ENCODE measurements around the gene LRRC51. TPM values are rescaled to one million over a fixed set of nuclear protein-coding genes. Genes with fewer than 3 reads are reported as not detected.

Gene LRRC51
- total RNA-seq, 1 experiment from 2014 or later = 13.4 TPM

DNA sequence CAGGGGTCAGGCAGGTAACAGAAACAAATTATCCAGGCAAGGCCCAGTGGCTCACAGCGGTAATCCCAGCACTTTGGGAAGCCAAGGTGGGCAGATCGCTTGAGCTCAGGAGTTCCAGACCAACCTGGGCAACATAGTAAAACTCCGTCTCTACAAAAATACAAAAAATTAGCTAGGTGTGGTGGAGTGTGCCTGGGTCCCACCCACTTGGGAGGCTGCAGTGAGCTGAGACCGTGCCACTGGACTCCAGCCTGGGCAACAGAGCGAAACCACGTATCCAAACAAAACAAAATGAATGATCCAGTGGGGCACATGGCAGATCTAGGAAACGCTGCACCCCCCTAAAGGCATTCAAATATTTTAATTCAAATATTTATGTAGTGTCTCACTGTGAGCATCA, 10.2 kb upstream of the LRRC51 start:
- DNase-seq (ENCODE audit: low read depth, low spot score) = no peak
- no peaks in the 10 kb centered on the region for H3K27me3 ChIP-seq (ENCODE audit: control insufficient read depth, insufficient read depth, low read length)
- no TSS peak for BruUV-seq (replicated peaks)
- ATAC-seq = no peak
- ChIA-PET CTCF (no interaction called here), POLR2A (interaction anchor here (0.6 kb wide), 1 partner anchor 14 kb away, joined by 4 read pairs; no protein-coding TSS in a partner anchor)
- H3K9me3 ChIP-seq (ENCODE audit: control insufficient read depth, insufficient read depth, low read depth, low read length) = no peaks in the 10 kb centered on the region
- no peak overlapping the region for H3K4me3 ChIP-seq (ENCODE audit: low read depth in 2 of 2, low read length in 2 of 2)
- H3K4me1 ChIP-seq (ENCODE audit: control insufficient read depth, insufficient read depth, low read length) = peaks cover 22% of the 10 kb centered on the region
- in situ Hi-C loops (cut with HindIII; ENCODE audit: low pct_unique_long_range_greater_than_20kb, low sequenced_read_pairs) = no loop called here
- H3K36me3 ChIP-seq (ENCODE audit: control insufficient read depth, insufficient read depth, low read length) = no peaks in the 10 kb centered on the region
- TF ChIP-seq, protein P1, sequence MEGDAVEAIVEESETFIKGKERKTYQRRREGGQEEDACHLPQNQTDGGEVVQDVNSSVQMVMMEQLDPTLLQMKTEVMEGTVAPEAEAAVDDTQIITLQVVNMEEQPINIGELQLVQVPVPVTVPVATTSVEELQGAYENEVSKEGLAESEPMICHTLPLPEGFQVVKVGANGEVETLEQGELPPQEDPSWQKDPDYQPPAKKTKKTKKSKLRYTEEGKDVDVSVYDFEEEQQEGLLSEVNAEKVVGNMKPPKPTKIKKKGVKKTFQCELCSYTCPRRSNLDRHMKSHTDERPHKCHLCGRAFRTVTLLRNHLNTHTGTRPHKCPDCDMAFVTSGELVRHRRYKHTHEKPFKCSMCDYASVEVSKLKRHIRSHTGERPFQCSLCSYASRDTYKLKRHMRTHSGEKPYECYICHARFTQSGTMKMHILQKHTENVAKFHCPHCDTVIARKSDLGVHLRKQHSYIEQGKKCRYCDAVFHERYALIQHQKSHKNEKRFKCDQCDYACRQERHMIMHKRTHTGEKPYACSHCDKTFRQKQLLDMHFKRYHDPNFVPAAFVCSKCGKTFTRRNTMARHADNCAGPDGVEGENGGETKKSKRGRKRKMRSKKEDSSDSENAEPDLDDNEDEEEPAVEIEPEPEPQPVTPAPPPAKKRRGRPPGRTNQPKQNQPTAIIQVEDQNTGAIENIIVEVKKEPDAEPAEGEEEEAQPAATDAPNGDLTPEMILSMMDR (IDR thresholded peaks at IDR 0.05) = no peak
- no peak for TF ChIP-seq POLR2AphosphoS5 (IDR thresholded peaks at IDR 0.05; ENCODE audit: low read depth, low read length)
- TF ChIP-seq SIN3A (IDR thresholded peaks at IDR 0.05; ENCODE audit: borderline replicate concordance, insufficient read depth, low read depth, low read length) = no peak
- TF ChIP-seq, protein P2, sequence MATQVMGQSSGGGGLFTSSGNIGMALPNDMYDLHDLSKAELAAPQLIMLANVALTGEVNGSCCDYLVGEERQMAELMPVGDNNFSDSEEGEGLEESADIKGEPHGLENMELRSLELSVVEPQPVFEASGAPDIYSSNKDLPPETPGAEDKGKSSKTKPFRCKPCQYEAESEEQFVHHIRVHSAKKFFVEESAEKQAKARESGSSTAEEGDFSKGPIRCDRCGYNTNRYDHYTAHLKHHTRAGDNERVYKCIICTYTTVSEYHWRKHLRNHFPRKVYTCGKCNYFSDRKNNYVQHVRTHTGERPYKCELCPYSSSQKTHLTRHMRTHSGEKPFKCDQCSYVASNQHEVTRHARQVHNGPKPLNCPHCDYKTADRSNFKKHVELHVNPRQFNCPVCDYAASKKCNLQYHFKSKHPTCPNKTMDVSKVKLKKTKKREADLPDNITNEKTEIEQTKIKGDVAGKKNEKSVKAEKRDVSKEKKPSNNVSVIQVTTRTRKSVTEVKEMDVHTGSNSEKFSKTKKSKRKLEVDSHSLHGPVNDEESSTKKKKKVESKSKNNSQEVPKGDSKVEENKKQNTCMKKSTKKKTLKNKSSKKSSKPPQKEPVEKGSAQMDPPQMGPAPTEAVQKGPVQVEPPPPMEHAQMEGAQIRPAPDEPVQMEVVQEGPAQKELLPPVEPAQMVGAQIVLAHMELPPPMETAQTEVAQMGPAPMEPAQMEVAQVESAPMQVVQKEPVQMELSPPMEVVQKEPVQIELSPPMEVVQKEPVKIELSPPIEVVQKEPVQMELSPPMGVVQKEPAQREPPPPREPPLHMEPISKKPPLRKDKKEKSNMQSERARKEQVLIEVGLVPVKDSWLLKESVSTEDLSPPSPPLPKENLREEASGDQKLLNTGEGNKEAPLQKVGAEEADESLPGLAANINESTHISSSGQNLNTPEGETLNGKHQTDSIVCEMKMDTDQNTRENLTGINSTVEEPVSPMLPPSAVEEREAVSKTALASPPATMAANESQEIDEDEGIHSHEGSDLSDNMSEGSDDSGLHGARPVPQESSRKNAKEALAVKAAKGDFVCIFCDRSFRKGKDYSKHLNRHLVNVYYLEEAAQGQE (IDR thresholded peaks at IDR 0.05; ENCODE audit: insufficient read depth in 1 of 2, low read depth in 2 of 2, low read length in 1 of 2) = no peak
- no peak for TF ChIP-seq TCF7L2 (IDR thresholded peaks at IDR 0.05; ENCODE audit: low read depth, low read length)
- H3K27ac ChIP-seq (ENCODE audit: low read length) = peak overlapping the region; percentile 15; the same call in 1 of the 2 replicates
- intact Hi-C loops (cut with micrococcal nuclease; ENCODE audit: unreplicated experiment) = no loop called here

DNA sequence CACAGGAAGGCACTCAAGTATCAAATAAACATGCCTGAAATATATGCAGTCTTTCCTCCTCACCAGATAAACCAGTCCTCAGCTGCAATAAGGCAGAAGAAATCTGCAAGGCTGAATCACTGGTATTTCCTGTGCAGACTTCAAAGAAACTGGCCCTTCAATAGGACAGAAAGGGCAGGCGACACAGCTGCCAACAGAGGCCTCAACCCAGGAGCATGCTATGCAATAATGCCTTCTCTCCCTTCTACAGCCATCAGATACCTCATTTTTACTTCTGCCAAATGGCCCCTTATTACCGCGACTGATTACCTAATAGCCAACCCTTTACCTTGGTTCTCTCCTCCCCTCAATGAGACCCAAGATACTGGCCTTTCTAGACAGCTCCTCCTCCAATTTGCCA, 8.3 kb upstream of the LRRC51 start:
- no peaks in the 10 kb centered on the region for H3K27me3 ChIP-seq (ENCODE audit: control insufficient read depth, insufficient read depth, low read length)
- H3K4me3 ChIP-seq (ENCODE audit: low read depth in 2 of 2, low read length in 2 of 2) = no peak overlapping the region
- ChIA-PET POLR2A (interaction anchor here (0.6 kb wide), 2 partner anchors 11 to 47 kb away, joined by 7 to 8 read pairs; no protein-coding TSS in a partner anchor), CTCF (interaction anchor here (1.4 kb wide), 1 partner anchor 47 kb away, joined by 4 read pairs; no protein-coding TSS in a partner anchor)
- no peaks in the 10 kb centered on the region for H3K36me3 ChIP-seq (ENCODE audit: control insufficient read depth, insufficient read depth, low read length)
- H3K27ac ChIP-seq (ENCODE audit: low read length) = 0 out of 2 replicates have a peak overlapping the region, but pooled peaks have one; percentile 19
- no peaks in the 10 kb centered on the region for H3K9me3 ChIP-seq (ENCODE audit: control insufficient read depth, insufficient read depth, low read depth, low read length)
- DNase-seq (ENCODE audit: low read depth, low spot score) (peak; percentile 68), ATAC-seq (peak; percentile 79)
- in situ Hi-C loops (cut with HindIII; ENCODE audit: low pct_unique_long_range_greater_than_20kb, low sequenced_read_pairs) = no loop called here
- H3K4me1 ChIP-seq (ENCODE audit: control insufficient read depth, insufficient read depth, low read length) = peaks cover 23% of the 10 kb centered on the region
- BruUV-seq (replicated peaks) = no TSS peak
- intact Hi-C loops (cut with micrococcal nuclease; ENCODE audit: unreplicated experiment) = no loop called here
- peak; percentile 91 for TF ChIP-seq TCF7L2 (IDR thresholded peaks at IDR 0.05; ENCODE audit: low read depth, low read length)
- TF ChIP-seq, protein P2 (IDR thresholded peaks at IDR 0.05; ENCODE audit: insufficient read depth in 1 of 2, low read depth in 2 of 2, low read length in 1 of 2) = no peak
